GM23338 (cell line): Measurements from ENCODE around the gene DIPK1A. TPM values are rescaled to one million over a fixed set of nuclear protein-coding genes. Genes with fewer than 3 reads are reported as not detected.

Experiments
- ATAC-seq: fragments of 200-7000 bp; cut with Tn5 transposase; 3 replicates; pipeline ENCODE4 v1.9.1; 2020
- DNase-seq: peaks from one replicate; pipeline ENCODE4 v3.0.0-alpha.2; 2015; ENCODE audit warnings: low spot score
- H2AFZ ChIP-seq: fragments of 200-600 bp; sonication (generic); 2 replicates; pipeline ENCODE4 v1.8.0; 2016; ENCODE audit warnings: antibody characterized with exemption, mild to moderate bottlenecking, moderate library complexity
- H3F3A ChIP-seq: fragments of 200-600 bp; sonication (generic); replicated peaks from 2 replicates; pipeline ENCODE4 v1.8.0; 2017; ENCODE audit warnings: antibody characterized with exemption, mixed run types, low read depth
- H3K27ac ChIP-seq: fragments of 200-600 bp; sonication (generic); 2 replicates; pipeline ENCODE4 v1.6.1; 2016; ENCODE audit warnings: low read depth
- H3K27me3 ChIP-seq: fragments of 200-600 bp; sonication (generic); 2 replicates; pipeline ENCODE4 v1.8.0; 2016; ENCODE audit warnings: mild to moderate bottlenecking, mixed run types, moderate library complexity; ENCODE audit not compliant: insufficient read depth
- H3K36me3 ChIP-seq: fragments of 200-600 bp; sonication (generic); 2 replicates; pipeline ENCODE4 v1.8.0; 2016; ENCODE audit warnings: mild to moderate bottlenecking; ENCODE audit not compliant: insufficient read depth
- H3K4me1 ChIP-seq: fragments of 200-600 bp; sonication (generic); 2 replicates; pipeline ENCODE4 v1.8.0; 2016; ENCODE audit warnings: mild to moderate bottlenecking, moderate library complexity; ENCODE audit not compliant: insufficient read depth
- H3K4me2 ChIP-seq: fragments of 200-600 bp; sonication (generic); 2 replicates; pipeline ENCODE4 v1.7.1; 2017; ENCODE audit warnings: mixed run types
- H3K4me3 ChIP-seq: fragments of 200-600 bp; sonication (generic); 2 replicates; pipeline ENCODE4 v1.6.1; 2016; ENCODE audit warnings: mixed run types
- H3K79me2 ChIP-seq: fragments of 200-600 bp; sonication (generic); replicated peaks from 2 replicates; pipeline ENCODE4 v1.8.0; 2017; ENCODE audit warnings: mild to moderate bottlenecking; ENCODE audit not compliant: insufficient read depth
- H3K9me2 ChIP-seq: fragments of 200-600 bp; sonication (generic); 2 replicates; pipeline ENCODE4 v1.8.0; 2017; ENCODE audit not compliant: insufficient read depth
- H4K20me1 ChIP-seq: fragments of 200-600 bp; sonication (generic); replicated peaks from 2 replicates; pipeline ENCODE4 v1.8.0; 2017; ENCODE audit warnings: mild to moderate bottlenecking; ENCODE audit not compliant: insufficient read depth
- H3K27ac Mint-ChIP-seq: 2 replicates; pipeline ENCODE4 v1.8.0; 2020; ENCODE audit warnings: inconsistent platforms, mild to moderate bottlenecking, moderate library complexity, mixed read lengths
- H3K27me3 Mint-ChIP-seq: 3 replicates; pipeline ENCODE4 v1.8.0; 2022; ENCODE audit warnings: low read depth, mild to moderate bottlenecking, moderate library complexity, mixed read lengths, inconsistent platforms; ENCODE audit not compliant: insufficient read depth, poor library complexity
- H3K36me3 Mint-ChIP-seq: 3 replicates; pipeline ENCODE4 v1.8.0; 2021; ENCODE audit warnings: low read depth, mild to moderate bottlenecking, inconsistent platforms, moderate library complexity, mixed read lengths
- H3K4me1 Mint-ChIP-seq: 3 replicates; pipeline ENCODE4 v1.8.0; 2020; ENCODE audit warnings: mild to moderate bottlenecking, inconsistent platforms, mixed read lengths
- H3K4me3 Mint-ChIP-seq: 3 replicates; pipeline ENCODE4 v1.8.0; 2021; ENCODE audit warnings: moderate library complexity, mild to moderate bottlenecking, inconsistent platforms, mixed read lengths
- H3K9me3 Mint-ChIP-seq: 3 replicates; pipeline ENCODE4 v1.8.0; 2020; ENCODE audit warnings: moderate library complexity, mild to moderate bottlenecking, inconsistent platforms, mixed read lengths
- CREB1 ChIP-seq: fragments of 250-450 bp; sonication (Bioruptor Pico); IDR thresholded peaks from 2 replicates; pipeline ENCODE4 v1.5.0; 2020; ENCODE audit warnings: low read depth, mild to moderate bottlenecking, moderate library complexity
- EZH2 ChIP-seq: fragments of 200-600 bp; sonication (generic); IDR thresholded peaks from one replicate; pipeline ENCODE4 v1.8.0; 2017; ENCODE audit warnings: antibody characterized with exemption, mild to moderate bottlenecking, low read depth; ENCODE audit not compliant: unreplicated experiment
- EZH2phosphoT487 ChIP-seq: fragments of 200-600 bp; sonication (generic); IDR thresholded peaks from one replicate; pipeline ENCODE4 v1.8.1; 2018; ENCODE audit warnings: antibody characterized with exemption; ENCODE audit not compliant: unreplicated experiment
- JUNB ChIP-seq: IDR thresholded peaks from one replicate; pipeline ENCODE4 v1.6.1; 2016; ENCODE audit warnings: antibody characterized with exemption; ENCODE audit not compliant: unreplicated experiment
- NANOG ChIP-seq: IDR thresholded peaks from 2 replicates; pipeline ENCODE4 v1.6.1; 2016; ENCODE audit warnings: antibody characterized with exemption, borderline replicate concordance
- POLR2AphosphoS5 ChIP-seq: IDR thresholded peaks from 2 replicates; pipeline ENCODE4 v1.6.1; 2016; ENCODE audit warnings: antibody characterized with exemption, low read depth
- ZNF331 ChIP-seq: fragments of 250-450 bp; sonication (Bioruptor Pico); IDR thresholded peaks from 2 replicates; pipeline ENCODE4 v1.5.0; 2020; ENCODE audit warnings: low read depth, mild to moderate bottlenecking, moderate library complexity
- polyA plus RNA-seq: library from polyadenylated mRNA; unstranded; fragments of >200 nt; fragmentation: Nextera tagmentation; extraction: Ambion mirVana; gene quantifications from 2 replicates; pipeline ENCODE4 v1.2.1, GENCODE V29; 2016
- total RNA-seq: library from RNA; depleted of rRNA; stranded (reverse); fragments of >200 nt; shearing (Covaris generic); gene quantifications from 2 replicates; pipeline ENCODE4 v1.2.3, GENCODE V29; 2014
- TF ChIP-seq, protein P1 (sequence below): IDR thresholded peaks from 2 replicates; pipeline ENCODE4 v1.6.1; 2016; ENCODE audit warnings: antibody characterized with exemption
- TF ChIP-seq, protein P2 (sequence below): IDR thresholded peaks from one replicate; pipeline ENCODE4 v1.6.1; 2018; ENCODE audit warnings: antibody characterized with exemption; ENCODE audit not compliant: unreplicated experiment

Gene DIPK1A
- total and polyA plus RNA-seq, 2 experiments from 2014 or later = 4.8 to 6.1 TPM

DNA sequence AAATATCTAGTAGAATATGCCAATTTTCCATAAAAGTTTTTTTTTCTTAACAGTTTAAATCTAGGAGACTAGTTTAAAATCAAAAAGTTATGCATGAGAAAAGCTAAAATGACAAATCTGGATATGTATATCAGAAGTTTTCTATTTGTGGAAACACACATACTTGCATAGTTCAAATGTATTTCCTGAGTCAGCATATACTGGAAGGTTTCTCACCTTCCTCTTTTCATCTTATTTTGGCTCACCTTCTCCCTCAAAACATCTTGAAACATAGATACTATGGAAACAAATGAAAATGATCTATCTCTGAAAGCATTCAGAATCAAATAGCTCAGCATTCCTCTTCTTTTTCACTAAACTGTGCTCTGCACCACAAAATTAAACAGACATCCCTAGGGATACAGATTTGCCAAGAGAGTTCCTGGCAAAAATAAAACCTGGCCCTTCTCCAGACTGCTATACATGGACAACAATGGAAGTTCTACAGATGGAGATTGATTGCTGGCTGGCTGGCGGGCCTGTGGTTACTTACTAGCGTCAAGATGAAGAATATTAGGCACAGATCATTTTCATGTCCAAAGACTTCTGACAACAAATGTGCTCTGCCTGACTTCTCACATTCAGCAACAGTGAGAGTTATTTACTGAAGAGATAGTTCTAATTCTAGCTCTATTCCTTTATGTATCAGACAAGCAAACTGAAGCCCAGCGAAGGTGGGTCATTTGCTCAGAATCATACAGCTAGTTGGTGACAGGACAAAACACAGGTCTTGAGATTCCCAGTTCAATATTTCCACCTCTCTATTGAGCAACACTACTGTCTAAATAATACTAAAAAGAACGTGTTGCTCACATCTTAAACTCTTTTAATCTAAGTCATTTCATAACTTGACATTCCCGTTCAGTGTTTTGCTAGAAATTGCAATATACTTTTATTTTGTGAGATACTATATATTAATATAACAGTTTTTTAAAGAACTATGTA is 26.6 kb downstream of the DIPK1A start:
- H3K4me1 Mint-ChIP-seq = peaks cover 6% of the 10 kb centered on the region; the same call in 2 of the 3 replicates
- H3K4me2 ChIP-seq = no peak overlapping the region
- H3K4me3 Mint-ChIP-seq = no peak overlapping the region
- H3K27ac ChIP-seq = no peak overlapping the region
- no peaks in the 10 kb centered on the region for H4K20me1 ChIP-seq
- H3K9me2 ChIP-seq = no peaks in the 10 kb centered on the region
- no peaks in the 10 kb centered on the region for H3K27me3 ChIP-seq
- no peaks in the 10 kb centered on the region for H3K79me2 ChIP-seq
- H3K27ac Mint-ChIP-seq = no peak overlapping the region
- peaks cover 1% of the 10 kb centered on the region for H3K27me3 Mint-ChIP-seq
- ATAC-seq (no peak), DNase-seq (no peak)
- no peak overlapping the region for H3K4me3 ChIP-seq
- H3K9me3 Mint-ChIP-seq = no peaks in the 10 kb centered on the region
- H3K36me3 ChIP-seq = no peaks in the 10 kb centered on the region
- TF ChIP-seq, protein P1, sequence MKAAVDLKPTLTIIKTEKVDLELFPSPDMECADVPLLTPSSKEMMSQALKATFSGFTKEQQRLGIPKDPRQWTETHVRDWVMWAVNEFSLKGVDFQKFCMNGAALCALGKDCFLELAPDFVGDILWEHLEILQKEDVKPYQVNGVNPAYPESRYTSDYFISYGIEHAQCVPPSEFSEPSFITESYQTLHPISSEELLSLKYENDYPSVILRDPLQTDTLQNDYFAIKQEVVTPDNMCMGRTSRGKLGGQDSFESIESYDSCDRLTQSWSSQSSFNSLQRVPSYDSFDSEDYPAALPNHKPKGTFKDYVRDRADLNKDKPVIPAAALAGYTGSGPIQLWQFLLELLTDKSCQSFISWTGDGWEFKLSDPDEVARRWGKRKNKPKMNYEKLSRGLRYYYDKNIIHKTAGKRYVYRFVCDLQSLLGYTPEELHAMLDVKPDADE = no peak
- TF ChIP-seq POLR2AphosphoS5 (no peak), EZH2 (no peak), CREB1 (CRISPR knock-in tag) (no peak), EZH2phosphoT487 (no peak), NANOG (no peak), JUNB (no peak)
- TF ChIP-seq, protein P2, sequence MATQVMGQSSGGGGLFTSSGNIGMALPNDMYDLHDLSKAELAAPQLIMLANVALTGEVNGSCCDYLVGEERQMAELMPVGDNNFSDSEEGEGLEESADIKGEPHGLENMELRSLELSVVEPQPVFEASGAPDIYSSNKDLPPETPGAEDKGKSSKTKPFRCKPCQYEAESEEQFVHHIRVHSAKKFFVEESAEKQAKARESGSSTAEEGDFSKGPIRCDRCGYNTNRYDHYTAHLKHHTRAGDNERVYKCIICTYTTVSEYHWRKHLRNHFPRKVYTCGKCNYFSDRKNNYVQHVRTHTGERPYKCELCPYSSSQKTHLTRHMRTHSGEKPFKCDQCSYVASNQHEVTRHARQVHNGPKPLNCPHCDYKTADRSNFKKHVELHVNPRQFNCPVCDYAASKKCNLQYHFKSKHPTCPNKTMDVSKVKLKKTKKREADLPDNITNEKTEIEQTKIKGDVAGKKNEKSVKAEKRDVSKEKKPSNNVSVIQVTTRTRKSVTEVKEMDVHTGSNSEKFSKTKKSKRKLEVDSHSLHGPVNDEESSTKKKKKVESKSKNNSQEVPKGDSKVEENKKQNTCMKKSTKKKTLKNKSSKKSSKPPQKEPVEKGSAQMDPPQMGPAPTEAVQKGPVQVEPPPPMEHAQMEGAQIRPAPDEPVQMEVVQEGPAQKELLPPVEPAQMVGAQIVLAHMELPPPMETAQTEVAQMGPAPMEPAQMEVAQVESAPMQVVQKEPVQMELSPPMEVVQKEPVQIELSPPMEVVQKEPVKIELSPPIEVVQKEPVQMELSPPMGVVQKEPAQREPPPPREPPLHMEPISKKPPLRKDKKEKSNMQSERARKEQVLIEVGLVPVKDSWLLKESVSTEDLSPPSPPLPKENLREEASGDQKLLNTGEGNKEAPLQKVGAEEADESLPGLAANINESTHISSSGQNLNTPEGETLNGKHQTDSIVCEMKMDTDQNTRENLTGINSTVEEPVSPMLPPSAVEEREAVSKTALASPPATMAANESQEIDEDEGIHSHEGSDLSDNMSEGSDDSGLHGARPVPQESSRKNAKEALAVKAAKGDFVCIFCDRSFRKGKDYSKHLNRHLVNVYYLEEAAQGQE = no peak
- H3F3A ChIP-seq = no peaks in the 10 kb centered on the region
- H3K4me1 ChIP-seq = no peaks in the 10 kb centered on the region
- H3K36me3 Mint-ChIP-seq = no peaks in the 10 kb centered on the region
- H2AFZ ChIP-seq = no peak overlapping the region

DNA sequence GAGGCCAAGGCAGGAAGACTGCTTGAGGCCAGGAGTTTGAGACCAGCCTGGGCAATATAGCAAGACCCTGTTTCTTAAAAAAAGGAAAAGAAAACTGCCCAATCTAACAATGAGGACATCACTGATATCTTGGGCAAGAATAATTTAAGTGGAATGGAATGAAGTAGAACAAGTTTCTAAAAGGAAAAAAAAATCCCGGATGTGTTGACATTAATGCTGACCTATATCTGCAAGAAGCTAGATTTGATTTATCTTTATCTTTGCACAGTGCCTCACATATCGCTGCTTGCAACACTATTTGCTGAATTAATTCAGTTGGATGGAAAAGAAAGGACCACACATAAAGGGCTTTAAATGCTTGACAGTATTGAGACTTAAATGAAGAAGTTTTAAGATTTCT is 27.8 kb downstream of the DIPK1A start:
- Histone ChIP-seq H3F3A (no peaks in the 10 kb centered on the region), H3K36me3 (no peaks in the 10 kb centered on the region), H2AFZ (no peak overlapping the region), H3K79me2 (no peaks in the 10 kb centered on the region), H3K27ac (no peak overlapping the region), H3K9me2 (no peaks in the 10 kb centered on the region), H4K20me1 (no peaks in the 10 kb centered on the region), H3K4me1 (no peaks in the 10 kb centered on the region), H3K4me3 (no peak overlapping the region), H3K27me3 (no peaks in the 10 kb centered on the region), H3K4me2 (no peak overlapping the region)
- Mint-ChIP-seq H3K36me3 (no peaks in the 10 kb centered on the region), H3K27ac (no peak overlapping the region), H3K4me1 (peaks cover 12% of the 10 kb centered on the region), H3K27me3 (no peaks in the 10 kb centered on the region), H3K9me3 (no peaks in the 10 kb centered on the region), H3K4me3 (no peak overlapping the region)
- DNase-seq (no peak), ATAC-seq (no peak)
- TF ChIP-seq ZNF331 (CRISPR knock-in tag) (no peak), POLR2AphosphoS5 (no peak)
- TF ChIP-seq, protein P2 = no peak
